C4-2B (cell line): Measurements from ENCODE around the gene MUC13.

Experiments
- H3K27ac ChIP-seq: fragments of 450-650 bp; 2 replicates; pipeline ENCODE4 v1.5.1; 2017
- ZFX ChIP-seq: fragments of 450-650 bp; IDR thresholded peaks from 2 replicates; pipeline ENCODE4 v1.6.1; 2017
- TF ChIP-seq, protein P1 (sequence below): fragments of 450-650 bp; conservative IDR thresholded peaks from 2 replicates; pipeline ENCODE4 v1.5.1; 2017; ENCODE audit warnings: mild to moderate bottlenecking

The MUC13 gene

DNA sequence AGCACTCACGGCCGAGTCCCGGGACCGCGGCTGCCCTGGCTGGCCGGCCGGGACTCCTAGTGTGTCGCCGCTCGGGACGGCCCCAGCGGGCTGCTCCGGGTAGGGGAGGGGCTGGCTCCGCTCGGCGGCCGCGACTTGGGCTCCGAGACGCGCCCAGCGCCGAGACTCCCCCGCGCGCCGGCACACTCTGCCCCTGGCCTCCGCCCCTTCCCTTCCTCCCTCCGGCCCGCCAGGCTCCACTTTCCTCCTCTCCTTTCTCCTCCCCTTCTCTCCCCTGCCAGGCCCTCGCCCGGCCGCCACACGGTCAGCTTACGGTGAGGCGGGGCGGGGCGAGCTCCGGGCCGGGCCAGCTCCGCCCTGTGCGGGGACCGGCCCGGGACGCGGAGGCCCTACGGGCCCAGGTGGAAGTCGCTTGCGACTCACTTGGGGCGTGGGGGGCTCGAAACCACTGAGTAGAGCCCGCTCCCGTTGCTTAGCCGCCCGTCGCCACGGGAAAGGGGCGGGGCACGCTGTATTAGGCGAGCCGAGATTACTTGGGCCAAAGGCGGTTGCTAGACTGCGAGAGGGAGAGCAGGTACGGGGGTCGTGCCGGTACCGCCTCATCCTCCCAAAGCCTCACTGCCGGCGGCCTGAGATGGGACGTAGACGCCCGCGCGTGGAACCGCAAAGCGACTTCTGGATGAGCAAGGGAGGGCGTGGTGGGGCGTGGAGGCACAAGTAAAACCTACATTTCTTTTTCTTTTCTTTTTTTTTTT, 47.2 kb downstream of the MUC13 start, which contains the start of gene ITGB5:
Gene ITGB5 (minus strand): TSS at position 189 of the 755 bp plus-strand sequence. CDS start 365 bp downstream, outside the sequence.
- peak within 1 kb of the TSS; percentile 78 for H3K27ac ChIP-seq
- TF ChIP-seq ZFX: peak; percentile 33
- TF ChIP-seq, protein P1, sequence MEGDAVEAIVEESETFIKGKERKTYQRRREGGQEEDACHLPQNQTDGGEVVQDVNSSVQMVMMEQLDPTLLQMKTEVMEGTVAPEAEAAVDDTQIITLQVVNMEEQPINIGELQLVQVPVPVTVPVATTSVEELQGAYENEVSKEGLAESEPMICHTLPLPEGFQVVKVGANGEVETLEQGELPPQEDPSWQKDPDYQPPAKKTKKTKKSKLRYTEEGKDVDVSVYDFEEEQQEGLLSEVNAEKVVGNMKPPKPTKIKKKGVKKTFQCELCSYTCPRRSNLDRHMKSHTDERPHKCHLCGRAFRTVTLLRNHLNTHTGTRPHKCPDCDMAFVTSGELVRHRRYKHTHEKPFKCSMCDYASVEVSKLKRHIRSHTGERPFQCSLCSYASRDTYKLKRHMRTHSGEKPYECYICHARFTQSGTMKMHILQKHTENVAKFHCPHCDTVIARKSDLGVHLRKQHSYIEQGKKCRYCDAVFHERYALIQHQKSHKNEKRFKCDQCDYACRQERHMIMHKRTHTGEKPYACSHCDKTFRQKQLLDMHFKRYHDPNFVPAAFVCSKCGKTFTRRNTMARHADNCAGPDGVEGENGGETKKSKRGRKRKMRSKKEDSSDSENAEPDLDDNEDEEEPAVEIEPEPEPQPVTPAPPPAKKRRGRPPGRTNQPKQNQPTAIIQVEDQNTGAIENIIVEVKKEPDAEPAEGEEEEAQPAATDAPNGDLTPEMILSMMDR: no peak

DNA sequence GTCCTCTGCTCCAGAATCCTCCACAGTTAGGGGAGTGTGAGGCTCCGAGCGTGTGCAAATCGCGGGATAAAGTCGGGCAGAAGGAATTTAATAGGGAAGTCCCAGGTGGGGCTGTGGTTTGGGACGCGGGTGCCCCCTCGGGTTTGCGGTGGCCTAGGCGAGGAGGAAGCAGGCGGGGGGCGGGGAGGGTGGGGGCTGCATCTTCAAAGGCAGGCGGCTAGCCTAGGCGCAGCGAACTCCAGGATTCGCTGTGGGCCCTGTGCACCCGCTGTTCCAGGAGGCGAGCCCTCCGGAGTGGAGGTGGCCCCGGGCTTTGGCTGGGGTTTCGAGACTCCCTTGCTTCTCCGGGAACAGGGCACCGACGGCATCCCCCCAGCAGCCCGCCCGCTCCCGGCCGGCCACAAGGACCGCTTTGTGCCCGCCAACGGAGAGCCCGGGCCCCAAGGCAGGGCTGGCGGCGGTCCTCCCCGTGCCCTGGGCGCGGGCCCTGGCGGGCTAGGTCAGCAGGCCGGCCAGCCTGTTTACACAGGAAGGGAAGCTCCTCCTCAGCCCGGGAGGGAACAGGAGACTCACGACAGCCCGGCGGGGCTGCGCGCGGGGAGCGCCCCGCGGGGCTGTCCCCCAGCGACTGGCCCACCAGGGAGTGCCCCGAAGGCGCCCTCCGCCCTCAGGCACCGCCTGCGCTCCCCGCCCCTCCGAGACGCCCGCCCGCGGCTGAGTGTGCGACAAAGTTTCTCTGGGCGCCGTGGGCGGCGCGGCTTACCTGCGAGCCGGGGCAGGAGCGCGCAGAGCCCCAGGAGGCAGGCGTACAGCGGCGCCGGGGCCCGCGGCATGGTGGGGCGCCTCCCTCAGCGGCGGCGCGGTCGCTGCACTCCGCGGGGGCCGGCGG, 48.1 kb downstream of the MUC13 start:
- TF ChIP-seq, protein P1: no peak
- TF ChIP-seq ZFX: peak; percentile 59
- peak overlapping the region; percentile 78 for H3K27ac ChIP-seq

GRCh38 chr3:124885466-124886167, 48.9 kb downstream of the MUC13 start:
- TF ChIP-seq ZFX: no peak
- TF ChIP-seq, protein P1: no peak
- H3K27ac ChIP-seq: peak overlapping the region; percentile 78

- H3K27ac ChIP-seq: no peak overlapping the region
- TF ChIP-seq ZFX: no peak
- TF ChIP-seq, protein P1: no peak
These were observed 50.0 kb downstream of the MUC13 start for GRCh38 chr3:124884474-124885101.

GRCh38 chr3:124883766-124884473, 50.6 kb downstream of the MUC13 start:
- TF ChIP-seq, protein P1: no peak
- TF ChIP-seq ZFX: no peak
- H3K27ac ChIP-seq: no peak overlapping the region
